BLaER1 treated with 17β-estradiol and CSF1 and Interleukin-3, amounts not matched to agents 10 nM and 100 nM (cell line): ENCODE data around the gene PYDC1.

Experiments used
- H3K27ac ChIP-seq, 11 experiments: shearing (Covaris generic); formaldehyde crosslinking; 2 replicates each; pipeline ENCODE4 v1.8.1; 2022
- H3K27me3 ChIP-seq, 11 experiments: shearing (Covaris generic); formaldehyde crosslinking; 2 replicates each; pipeline ENCODE4 v1.8.1; 2022
- H3K36me3 ChIP-seq, 11 experiments: shearing (Covaris generic); formaldehyde crosslinking; 2 replicates each; pipeline ENCODE4 v1.8.1; 2022
- H3K4me1 ChIP-seq, 10 experiments: shearing (Covaris generic); formaldehyde crosslinking; 2 replicates each; pipeline ENCODE4 v1.8.1; 2022
- H3K4me2 ChIP-seq, 11 experiments: shearing (Covaris generic); formaldehyde crosslinking; 2 replicates each; pipeline ENCODE4 v1.8.1; 2022
- H3K4me3 ChIP-seq, 10 experiments: shearing (Covaris generic); formaldehyde crosslinking; 2 replicates each; pipeline ENCODE4 v1.8.1; 2022
- H3K9ac ChIP-seq, 11 experiments: shearing (Covaris generic); formaldehyde crosslinking; 2 replicates each; pipeline ENCODE4 v1.8.1; 2022
- H3K9me3 ChIP-seq, 11 experiments: shearing (Covaris generic); formaldehyde crosslinking; replicated peaks in 1 of 11; 2 replicates each; pipeline ENCODE4 v1.8.1; 2022
- H4K20me1 ChIP-seq, 11 experiments: shearing (Covaris generic); formaldehyde crosslinking; 2 replicates each; pipeline ENCODE4 v1.8.1; 2022
- Cebpa-rat ChIP-seq, 11 experiments: shearing (Covaris generic); IDR thresholded peaks; 2 replicates each; pipeline ENCODE4 v1.8.1; 2022

Gene PYDC1

GRCh38 chr16:31228206-31228605 is 11.3 kb upstream of the PYDC1 start:
- H3K36me3 ChIP-seq: no peaks in the 10 kb centered on the region; a peak in 1 of 22 replicates
- no peaks in the 10 kb centered on the region for H3K27me3 ChIP-seq
- no peaks in the 10 kb centered on the region for H4K20me1 ChIP-seq
- no peak overlapping the region for H3K4me2 ChIP-seq
- peaks cover 10 to 23% (median 14%) of the 10 kb centered on the region in 11 experiments for H3K9me3 ChIP-seq
- peaks cover 0 to 11% (median 0%) of the 10 kb centered on the region in 10 experiments; a peak in 4 of 20 replicates for H3K4me1 ChIP-seq
- no peak overlapping the region for H3K4me3 ChIP-seq
- TF ChIP-seq Cebpa-rat (IDR thresholded peaks at IDR 0.05): no peak
- no peak overlapping the region for H3K9ac ChIP-seq
- H3K27ac ChIP-seq: no peak overlapping the region

GRCh38 chr16:31225193-31225592 is 8.3 kb upstream of the PYDC1 start:
- peaks cover 0 to 9% (median 0%) of the 10 kb centered on the region in 11 experiments; a peak in 3 of 22 replicates for H3K27me3 ChIP-seq
- no peak for TF ChIP-seq Cebpa-rat (IDR thresholded peaks at IDR 0.05)
- no peaks in the 10 kb centered on the region; a peak in 1 of 22 replicates for H3K36me3 ChIP-seq
- no peak overlapping the region for H3K4me3 ChIP-seq
- H3K9me3 ChIP-seq: no peaks in the 10 kb centered on the region; a peak in 1 of 22 replicates
- H4K20me1 ChIP-seq: no peaks in the 10 kb centered on the region
- H3K4me1 ChIP-seq: peaks cover 0 to 22% (median 3%) of the 10 kb centered on the region in 10 experiments; a peak in 8 of 20 replicates
- no peak overlapping the region for H3K27ac ChIP-seq
- H3K4me2 ChIP-seq: no peak overlapping the region
- no peak overlapping the region for H3K9ac ChIP-seq

GRCh38 chr16:31224092-31224955 is 7.4 kb upstream of the PYDC1 start:
- H3K9ac ChIP-seq: no peak overlapping the region
- H4K20me1 ChIP-seq: no peaks in the 10 kb centered on the region
- no peak overlapping the region for H3K4me3 ChIP-seq
- no peaks in the 10 kb centered on the region; a peak in 1 of 22 replicates for H3K36me3 ChIP-seq
- H3K4me2 ChIP-seq: no peak overlapping the region
- no peaks in the 10 kb centered on the region; a peak in 1 of 22 replicates for H3K9me3 ChIP-seq
- no peak overlapping the region for H3K27ac ChIP-seq
- peaks cover 0 to 18% (median 3%) of the 10 kb centered on the region in 10 experiments; a peak in 8 of 20 replicates for H3K4me1 ChIP-seq
- no peak for TF ChIP-seq Cebpa-rat (IDR thresholded peaks at IDR 0.05)
- H3K27me3 ChIP-seq: peaks cover 0 to 9% (median 0%) of the 10 kb centered on the region in 11 experiments; a peak in 3 of 22 replicates

- Histone ChIP-seq H4K20me1 (no peaks in the 10 kb centered on the region), H3K36me3 (no peaks in the 10 kb centered on the region; a peak in 1 of 22 replicates), H3K27ac (no peak overlapping the region), H3K9me3 (no peaks in the 10 kb centered on the region; a peak in 1 of 22 replicates), H3K4me1 (peaks cover 0 to 12% (median 4%) of the 10 kb centered on the region in 10 experiments; a peak in 9 of 20 replicates), H3K4me2 (no peak overlapping the region), H3K27me3 (peaks cover 0 to 12% (median 2%) of the 10 kb centered on the region in 11 experiments; a peak in 9 of 22 replicates), H3K9ac (no peak overlapping the region), H3K4me3 (no peak overlapping the region)
- TF ChIP-seq Cebpa-rat (IDR thresholded peaks at IDR 0.05): no peak
Observed at GRCh38 chr16:31223044-31223443, 6.1 kb upstream of the PYDC1 start.

GRCh38 chr16:31221357-31222160 is 4.6 kb upstream of the PYDC1 start:
- peaks cover 13 to 26% (median 17%) of the 10 kb centered on the region in 10 experiments; a peak in 19 of 20 replicates for H3K4me1 ChIP-seq
- H4K20me1 ChIP-seq: peaks cover 0 to 8% (median 5%) of the 10 kb centered on the region in 11 experiments; a peak in 9 of 22 replicates
- H3K27me3 ChIP-seq: peaks cover 14 to 26% (median 17%) of the 10 kb centered on the region in 11 experiments
- H3K4me2 ChIP-seq: peak overlapping the region in 5 of 11 experiments; percentile 19 to 41 (median 39); a peak in 7 of 22 replicates
- no peak overlapping the region for H3K4me3 ChIP-seq
- no peak for TF ChIP-seq Cebpa-rat (IDR thresholded peaks at IDR 0.05)
- H3K9me3 ChIP-seq: no peaks in the 10 kb centered on the region; a peak in 1 of 22 replicates
- H3K9ac ChIP-seq: no peak overlapping the region
- H3K36me3 ChIP-seq: no peaks in the 10 kb centered on the region; a peak in 1 of 22 replicates
- no peak overlapping the region for H3K27ac ChIP-seq

- Histone ChIP-seq H3K27me3 (peaks cover 25 to 49% (median 40%) of the 10 kb centered on the region in 11 experiments), H3K4me3 (no peak overlapping the region), H3K9ac (no peak overlapping the region), H3K4me2 (no peak overlapping the region), H3K9me3 (no peaks in the 10 kb centered on the region; a peak in 1 of 22 replicates), H3K4me1 (peaks cover 36 to 49% (median 40%) of the 10 kb centered on the region in 10 experiments), H3K27ac (no peak overlapping the region), H3K36me3 (no peaks in the 10 kb centered on the region; a peak in 1 of 22 replicates), H4K20me1 (peaks cover 0 to 20% (median 11%) of the 10 kb centered on the region in 11 experiments; a peak in 9 of 22 replicates)
- TF ChIP-seq Cebpa-rat (IDR thresholded peaks at IDR 0.05): no peak
Observed at GRCh38 chr16:31219154-31219741, 2.3 kb upstream of the PYDC1 start.

GRCh38 chr16:31217136-31217530 is 198 bp upstream of the PYDC1 start:
- no peak for TF ChIP-seq Cebpa-rat (IDR thresholded peaks at IDR 0.05)
- Histone ChIP-seq H3K4me2 (peak overlapping the region; percentile 81 to 98 (median 91); a peak in 19 of 22 replicates), H3K27ac (no peak overlapping the region), H3K4me1 (peaks cover 48 to 61% (median 51%) of the 10 kb centered on the region in 10 experiments), H3K4me3 (0 out of 20 replicates have a peak overlapping the region, but pooled peaks of 1 of the 10 experiments have one; percentile 7), H3K27me3 (peaks cover 25 to 49% (median 41%) of the 10 kb centered on the region in 11 experiments), H3K9me3 (no peaks in the 10 kb centered on the region), H3K9ac (no peak overlapping the region), H4K20me1 (peaks cover 0 to 20% (median 11%) of the 10 kb centered on the region in 11 experiments; a peak in 9 of 22 replicates), H3K36me3 (no peaks in the 10 kb centered on the region)
